IMR-90 (cell line): ENCODE data around the gene CENPP. TPM values are rescaled to one million over a fixed set of nuclear protein-coding genes. Genes with fewer than 3 reads are reported as not detected.
A peak's percentile ranks its signal among the peaks of the same experiment; 100 is the strongest.

ENCODE experiments used
- ATAC-seq: fragments of 200-7000 bp; cut with Tn5 transposase; 2 replicates; pipeline ENCODE4 v1.9.1; 2020; ENCODE audit warnings: low read depth, mild to moderate bottlenecking, moderate library complexity
- BruUV-seq: library from RNA; stranded (reverse); fragments of 400-500 nt; replicated peaks from 2 replicates; lab custom pipeline; 2021; lab: Mats Ljungman, UMichigan
- CTCF ChIA-PET: fragments of 300-600 bp; formaldehyde crosslinking; extraction: SDS; loops from one replicate; lab custom pipeline; 2021; ENCODE audit warnings: antibody characterized with exemption; lab: Yijun Ruan, JAX
- POLR2A ChIA-PET: fragments of 300-600 bp; sonication (Branson Sonifier 250); formaldehyde crosslinking; loops from one replicate; lab custom pipeline; 2022; ENCODE audit warnings: antibody characterized with exemption; ENCODE audit not compliant: unreplicated experiment; lab: Charles Lee
- DNase-seq: peaks from one replicate; pipeline ENCODE4 v3.0.0; 2013
- H2AFZ ChIP-seq: replicated peaks from 2 replicates; pipeline ENCODE3; 2013; ENCODE audit warnings: low read length, mild to moderate bottlenecking; ENCODE audit not compliant: poor library complexity
- H2AK5ac ChIP-seq: 2 replicates; pipeline ENCODE4 v1.6.1; 2013; ENCODE audit warnings: low read depth, low read length, inconsistent platforms
- H2AK9ac ChIP-seq: replicated peaks from 2 replicates; pipeline ENCODE3; 2013; ENCODE audit warnings: mild to moderate bottlenecking, low read depth, low read length, moderate library complexity; ENCODE audit not compliant: poor library complexity
- H2BK120ac ChIP-seq: 2 replicates; pipeline ENCODE4 v1.6.1; 2013; ENCODE audit warnings: low read depth, low read length, inconsistent platforms
- H2BK15ac ChIP-seq: 3 replicates; pipeline ENCODE4 v1.6.1; 2013; ENCODE audit warnings: low read depth, low read length, inconsistent platforms
- H2BK20ac ChIP-seq: 2 replicates; pipeline ENCODE4 v1.6.1; 2013; ENCODE audit warnings: low read depth, mild to moderate bottlenecking, inconsistent platforms, low read length, moderate library complexity
- H2BK5ac ChIP-seq: 2 replicates; pipeline ENCODE4 v1.6.1; 2013; ENCODE audit warnings: mild to moderate bottlenecking, low read depth, low read length, inconsistent platforms; ENCODE audit not compliant: poor library complexity, severe bottlenecking
- H3K14ac ChIP-seq: replicated peaks from 2 replicates; pipeline ENCODE4 v1.6.1; 2013; ENCODE audit warnings: low read depth, low read length, inconsistent platforms
- H3K18ac ChIP-seq: 2 replicates; pipeline ENCODE4 v1.6.1; 2013; ENCODE audit warnings: low read depth, low read length, control low read depth
- H3K23ac ChIP-seq: 2 replicates; pipeline ENCODE4 v1.6.1; 2013; ENCODE audit warnings: low read depth, low read length, inconsistent platforms
- H3K27ac ChIP-seq: 2 replicates; pipeline ENCODE4 v1.5.1; 2013; ENCODE audit warnings: mild to moderate bottlenecking, control low read depth, low read length; ENCODE audit not compliant: insufficient read depth
- H3K27me3 ChIP-seq: 2 replicates; pipeline ENCODE4 v1.6.1; 2013; ENCODE audit warnings: low read length; ENCODE audit not compliant: control insufficient read depth, insufficient read depth
- H3K36me3 ChIP-seq: 2 replicates; pipeline ENCODE4 v1.6.1; 2013; ENCODE audit warnings: low read length, mixed read lengths; ENCODE audit not compliant: control insufficient read depth, insufficient read depth
- H3K4ac ChIP-seq: 2 replicates; pipeline ENCODE4 v1.6.1; 2013; ENCODE audit warnings: low read depth, low read length, inconsistent platforms
- H3K4me1 ChIP-seq: 2 replicates; pipeline ENCODE4 v1.6.1; 2013; ENCODE audit warnings: low read length, mixed read lengths; ENCODE audit not compliant: control insufficient read depth, insufficient read depth
- H3K4me2 ChIP-seq: 2 replicates; pipeline ENCODE4 v1.6.1; 2013; ENCODE audit warnings: low read depth, mild to moderate bottlenecking, control low read depth, low read length, moderate library complexity
- H3K4me3 ChIP-seq: 2 replicates; pipeline ENCODE4 v1.5.1; 2013; ENCODE audit warnings: low read depth, mild to moderate bottlenecking, control low read depth, low read length, moderate library complexity; ENCODE audit not compliant: insufficient read depth
- H3K56ac ChIP-seq: 2 replicates; pipeline ENCODE4 v1.6.1; 2013; ENCODE audit warnings: low read length, inconsistent platforms; ENCODE audit not compliant: insufficient read depth; ENCODE audit errors: extremely low read depth
- H3K79me1 ChIP-seq, 2 experiments: 2 replicates each; pipeline ENCODE4 v1.6.1; 2013; ENCODE audit warnings: low read length in 2 of 2, inconsistent platforms in 1 of 2, low read depth in 1 of 2
- H3K9ac ChIP-seq: 2 replicates; pipeline ENCODE4 v1.6.1; 2013; ENCODE audit warnings: low read depth, low read length, control low read depth
- H3K9me1 ChIP-seq: 2 replicates; pipeline ENCODE4 v1.6.1; 2013; ENCODE audit warnings: low read length, inconsistent platforms; ENCODE audit not compliant: insufficient read depth
- H3K9me3 ChIP-seq: 2 replicates; pipeline ENCODE4 v1.6.1; 2013; ENCODE audit warnings: low read length; ENCODE audit not compliant: control insufficient read depth, insufficient read depth
- H4K20me1 ChIP-seq: 2 replicates; pipeline ENCODE4 v1.6.1; 2013; ENCODE audit warnings: low read length, inconsistent platforms; ENCODE audit not compliant: insufficient read depth
- H4K5ac ChIP-seq: 2 replicates; pipeline ENCODE4 v1.6.1; 2013; ENCODE audit warnings: mild to moderate bottlenecking, low read depth, low read length, control low read depth
- H4K8ac ChIP-seq, 2 experiments: 2 replicates each; pipeline ENCODE4 v1.6.1; 2013; ENCODE audit warnings: low read depth in 2 of 2, low read length in 2 of 2, control low read depth in 1 of 2, inconsistent platforms in 1 of 2
- H4K91ac ChIP-seq: 2 replicates; pipeline ENCODE4 v1.6.1; 2013; ENCODE audit warnings: low read depth, low read length, inconsistent platforms; ENCODE audit not compliant: insufficient read depth
- BHLHE40 ChIP-seq: fragments of 150-350 bp; IDR thresholded peaks from 2 replicates; pipeline ENCODE4 v1.6.1; 2016; ENCODE audit warnings: mild to moderate bottlenecking, low read depth, low read length
- WGBS, 2 experiments: methylation state at CpG; one replicate each; pipeline versions ENCODE4 v1.1.5 to v1.1.7; 2013; ENCODE audit warnings: missing lambda C conversion rate in 2 of 2; ENCODE audit not compliant: insufficient read length in 1 of 2; ENCODE audit errors: extremely low coverage in 2 of 2; 5-methylcytosine and 5-hydroxymethylcytosine counted together
- dilution Hi-C: fragments of 300-500 bp; cut with HindIII; formaldehyde crosslinking; loops from one replicate; pipeline ENCODE4 v1.14.3; 2018; ENCODE audit warnings: low sequenced_read_pairs; ENCODE audit not compliant: unreplicated experiment
- in situ Hi-C: fragments of 300-500 bp; cut with MboI; formaldehyde crosslinking; loops from 3 replicates; pipeline ENCODE4 v1.14.3; 2019; ENCODE audit warnings: low sequenced_read_pairs, inconsistent platforms, mixed read lengths
- intact Hi-C: fragments of 100-400 bp; cut with micrococcal nuclease; formaldehyde crosslinking; loops from 2 replicates; pipeline ENCODE4 v1.10.0; 2022
- polyA plus RNA-seq, 3 experiments: library from polyadenylated mRNA; depleted of rRNA; stranded (reverse); fragments of >200 nt; gene quantifications; 2 replicates each; pipeline ENCODE4 v1.2.3, GENCODE V29; 2012; ENCODE audit warnings: low replicate concordance in 1 of 3
- total RNA-seq: library from RNA; depleted of rRNA; stranded (reverse); fragments of >200 nt; gene quantifications from 2 replicates; pipeline ENCODE4 v1.2.3, GENCODE V29; 2012

CENPP gene
- total and polyA plus RNA-seq, 2 of the 4 experiments (the other 2 are of a cell fraction), result 1.4 to 2.0 TPM

DNA sequence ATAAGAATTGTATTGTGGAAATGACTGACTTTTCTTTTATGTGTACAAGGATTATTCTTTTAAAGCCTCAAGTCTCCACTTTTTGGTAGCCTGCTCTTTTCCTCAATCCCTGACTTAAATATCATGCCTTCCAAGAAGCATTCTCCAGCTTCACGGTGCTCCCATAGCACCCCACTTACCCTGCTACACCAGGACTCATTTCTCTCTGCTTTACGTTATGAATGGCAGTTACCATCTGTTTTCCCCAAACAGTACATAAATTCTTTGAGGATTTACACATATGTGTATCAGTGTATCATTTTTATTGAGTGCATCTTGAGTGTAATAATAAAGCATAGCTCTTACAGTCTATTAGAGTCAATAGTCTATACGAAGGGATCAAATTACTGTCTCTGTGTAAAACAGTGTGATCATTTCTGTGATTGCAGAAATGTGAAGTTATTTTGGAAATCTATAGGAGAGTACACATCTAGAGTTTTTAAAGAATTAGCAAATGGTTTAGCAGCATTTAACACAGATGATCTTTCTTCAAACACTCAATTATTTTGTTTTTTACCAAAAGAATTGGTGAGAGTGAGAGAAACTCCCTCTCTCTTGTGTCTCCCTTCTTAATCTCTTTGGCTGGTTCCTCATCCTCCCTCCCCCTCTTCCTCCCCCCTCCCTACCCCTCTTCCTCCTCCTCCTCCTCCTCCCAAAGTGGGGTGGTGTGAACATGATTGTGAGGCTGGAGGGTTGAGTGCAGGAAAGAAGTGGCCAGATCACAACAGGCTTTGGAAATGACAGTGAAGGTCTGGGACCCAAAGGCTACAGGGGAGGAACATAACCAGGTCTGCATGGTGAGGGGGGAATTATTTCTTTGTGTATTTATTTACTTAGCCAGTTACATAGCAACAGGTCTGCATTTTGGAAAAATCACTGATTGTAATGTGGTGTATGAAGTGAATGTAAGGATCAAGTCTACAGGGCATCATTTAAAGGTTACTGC is 237.7 kb downstream of the CENPP start:
- ATAC-seq, result no peak; the same call in 1 of the 2 replicates

More for the DNA sequence above, 237.7 kb downstream of the CENPP start:
- Histone ChIP-seq H2BK120ac (peak overlapping the region; percentile 41), H3K14ac (no peak overlapping the region), H4K8ac (peak overlapping the region in 1 of 2 experiments; percentile 6; a peak in 1 of 4 replicates), H2BK15ac (peak overlapping the region; percentile 48; the same call in 1 of the 3 replicates), H3K18ac (peak overlapping the region; percentile 11; the same call in 1 of the 2 replicates), H3K4me2 (peak overlapping the region; percentile 38; the same call in 1 of the 2 replicates), H2AFZ (no peak overlapping the region), H3K9ac (no peak overlapping the region), H3K79me1 (no peaks in the 10 kb centered on the region), H4K20me1 (no peaks in the 10 kb centered on the region; the same call in 1 of the 2 replicates), H2BK20ac (peak overlapping the region; percentile 14; the same call in 1 of the 2 replicates), H4K5ac (peak overlapping the region; percentile 39; the same call in 1 of the 2 replicates), H3K9me1 (peaks cover 5% of the 10 kb centered on the region), H2BK5ac (no peak overlapping the region), H3K4me1 (peaks cover 14% of the 10 kb centered on the region), H3K9me3 (no peaks in the 10 kb centered on the region; the same call in 1 of the 2 replicates), H2AK9ac (peak overlapping the region; percentile 49), H3K4me3 (no peak overlapping the region), H3K27ac (peak overlapping the region; percentile 36; the same call in 1 of the 2 replicates), H3K36me3 (no peaks in the 10 kb centered on the region), H4K91ac (no peak overlapping the region; the same call in 1 of the 2 replicates), H3K27me3 (no peaks in the 10 kb centered on the region; the same call in 1 of the 2 replicates), H2AK5ac (peak overlapping the region; percentile 26; the same call in 1 of the 2 replicates), H3K23ac (no peak overlapping the region), H3K4ac (peak overlapping the region; percentile 28), H3K56ac (no peak overlapping the region)
- no peak for TF ChIP-seq BHLHE40
- intact Hi-C loops (no loop called here), dilution Hi-C loops (no loop called here), in situ Hi-C loops (no loop called here)
- ChIA-PET CTCF (interaction anchor here (0.7 kb wide), 1 partner anchor 65 kb away, joined by 3 read pairs; no protein-coding TSS in a partner anchor), POLR2A (no interaction called here)
- no TSS peak for BruUV-seq
- WGBS, 2 experiments, result no CpG with 5 or more reads among the region's 3 CpGs
- DNase-seq, result no peak
